HFFc6 (cell line): Measurements from ENCODE around the gene SF3A1. TPM values are rescaled to one million over a fixed set of nuclear protein-coding genes. Genes with fewer than 3 reads are reported as not detected.

Source experiments
- DNase-seq: peaks from one replicate; pipeline ENCODE4 v3.0.0-alpha.2; 2018
- H3K27ac Mint-ChIP-seq: 2 replicates; pipeline ENCODE4 v1.8.0; 2020; ENCODE audit warnings: mild to moderate bottlenecking, mixed read lengths
- H3K27me3 Mint-ChIP-seq: 2 replicates; pipeline ENCODE4 v1.8.0; 2021; ENCODE audit warnings: mild to moderate bottlenecking, moderate library complexity, mixed read lengths; ENCODE audit not compliant: insufficient read depth
- H3K36me3 Mint-ChIP-seq: 2 replicates; pipeline ENCODE4 v1.8.0; 2021; ENCODE audit warnings: low read depth, mixed read lengths
- H3K4me1 Mint-ChIP-seq: 2 replicates; pipeline ENCODE4 v1.8.0; 2020; ENCODE audit warnings: low read depth, mixed read lengths
- H3K4me3 Mint-ChIP-seq: 2 replicates; pipeline ENCODE4 v1.8.0; 2020; ENCODE audit warnings: mild to moderate bottlenecking, moderate library complexity, mixed read lengths
- H3K9me3 Mint-ChIP-seq: 2 replicates; pipeline ENCODE4 v1.8.0; 2020; ENCODE audit warnings: mild to moderate bottlenecking, mixed read lengths
- total RNA-seq, 6 experiments: library from RNA; stranded (reverse); fragmentation: NEBNext Ultra II Directional; extraction: Animal tissue kit (Norgen Biotek cat#: 25700); gene quantifications; 2 replicates in 1 of 6; 3 replicates in 5 of 6; pipeline ENCODE4 v1.2.3, GENCODE V29; 2021
- TF ChIP-seq, protein P1 (sequence below): fragments of 200-600 bp; sonication (generic); IDR thresholded peaks from 2 replicates; pipeline ENCODE4 v1.5.0; 2021; ENCODE audit warnings: antibody characterized with exemption, mild to moderate bottlenecking

Gene SF3A1
- total RNA-seq, 6 experiments from 2014 or later = 166 to 197 (median 181) TPM

DNA sequence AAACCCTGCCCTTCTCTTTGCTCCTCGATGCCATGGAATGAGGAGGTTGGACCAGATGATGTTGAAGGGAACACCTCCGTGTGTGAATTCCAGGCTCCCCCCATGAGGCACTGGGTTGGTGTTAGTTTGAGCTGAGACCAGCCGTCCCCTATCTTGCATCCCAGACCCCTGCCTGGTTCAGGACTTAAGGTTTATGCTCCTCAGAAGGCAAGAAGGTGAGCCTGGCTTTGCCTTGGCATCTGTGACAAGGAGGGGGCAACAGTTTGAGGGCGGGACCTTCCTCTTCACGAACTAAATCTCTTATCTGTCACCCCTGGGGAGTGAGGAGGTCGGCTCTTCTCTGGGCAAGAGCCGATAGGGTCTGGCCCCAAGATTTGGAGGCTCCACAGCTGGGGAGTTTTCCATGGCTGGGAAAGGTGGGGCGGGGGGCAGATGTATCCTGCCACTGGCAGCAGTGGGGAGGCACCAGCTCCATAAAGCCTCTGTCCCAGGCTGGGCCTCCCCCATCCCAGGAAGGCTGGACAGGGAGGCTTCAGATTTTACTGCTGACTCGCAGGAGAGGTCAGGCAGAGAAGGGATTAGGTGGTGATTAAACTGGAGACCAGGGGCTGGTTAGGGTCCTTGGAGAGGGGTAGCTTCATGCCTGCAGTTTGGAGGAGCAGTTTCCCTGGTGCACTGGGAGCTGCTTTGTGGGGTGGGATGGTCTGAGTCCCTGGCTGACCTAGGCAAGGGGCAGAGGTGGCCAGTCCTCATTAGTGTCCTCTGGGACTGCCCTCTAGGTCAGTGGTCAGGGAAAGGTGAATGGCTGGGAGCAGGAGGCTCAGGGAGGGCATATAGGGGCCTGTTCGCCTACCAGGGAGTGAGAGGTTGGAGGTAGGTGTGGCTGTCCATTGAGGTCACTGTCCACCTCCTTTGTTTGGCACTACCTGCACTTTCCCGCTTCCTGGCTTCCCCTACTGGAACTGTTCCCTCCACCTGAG is 41.3 kb upstream of the SF3A1 start:
- H3K4me3 Mint-ChIP-seq = peak overlapping the region; percentile 92
- peak overlapping the region; percentile 36 for H3K27ac Mint-ChIP-seq
- H3K9me3 Mint-ChIP-seq = no peaks in the 10 kb centered on the region
- TF ChIP-seq, protein P1, sequence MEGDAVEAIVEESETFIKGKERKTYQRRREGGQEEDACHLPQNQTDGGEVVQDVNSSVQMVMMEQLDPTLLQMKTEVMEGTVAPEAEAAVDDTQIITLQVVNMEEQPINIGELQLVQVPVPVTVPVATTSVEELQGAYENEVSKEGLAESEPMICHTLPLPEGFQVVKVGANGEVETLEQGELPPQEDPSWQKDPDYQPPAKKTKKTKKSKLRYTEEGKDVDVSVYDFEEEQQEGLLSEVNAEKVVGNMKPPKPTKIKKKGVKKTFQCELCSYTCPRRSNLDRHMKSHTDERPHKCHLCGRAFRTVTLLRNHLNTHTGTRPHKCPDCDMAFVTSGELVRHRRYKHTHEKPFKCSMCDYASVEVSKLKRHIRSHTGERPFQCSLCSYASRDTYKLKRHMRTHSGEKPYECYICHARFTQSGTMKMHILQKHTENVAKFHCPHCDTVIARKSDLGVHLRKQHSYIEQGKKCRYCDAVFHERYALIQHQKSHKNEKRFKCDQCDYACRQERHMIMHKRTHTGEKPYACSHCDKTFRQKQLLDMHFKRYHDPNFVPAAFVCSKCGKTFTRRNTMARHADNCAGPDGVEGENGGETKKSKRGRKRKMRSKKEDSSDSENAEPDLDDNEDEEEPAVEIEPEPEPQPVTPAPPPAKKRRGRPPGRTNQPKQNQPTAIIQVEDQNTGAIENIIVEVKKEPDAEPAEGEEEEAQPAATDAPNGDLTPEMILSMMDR = no peak
- no peaks in the 10 kb centered on the region; the same call in 1 of the 2 replicates for H3K36me3 Mint-ChIP-seq
- H3K27me3 Mint-ChIP-seq = peaks cover 2% of the 10 kb centered on the region
- peaks cover 37% of the 10 kb centered on the region for H3K4me1 Mint-ChIP-seq
- no peak for DNase-seq

DNA sequence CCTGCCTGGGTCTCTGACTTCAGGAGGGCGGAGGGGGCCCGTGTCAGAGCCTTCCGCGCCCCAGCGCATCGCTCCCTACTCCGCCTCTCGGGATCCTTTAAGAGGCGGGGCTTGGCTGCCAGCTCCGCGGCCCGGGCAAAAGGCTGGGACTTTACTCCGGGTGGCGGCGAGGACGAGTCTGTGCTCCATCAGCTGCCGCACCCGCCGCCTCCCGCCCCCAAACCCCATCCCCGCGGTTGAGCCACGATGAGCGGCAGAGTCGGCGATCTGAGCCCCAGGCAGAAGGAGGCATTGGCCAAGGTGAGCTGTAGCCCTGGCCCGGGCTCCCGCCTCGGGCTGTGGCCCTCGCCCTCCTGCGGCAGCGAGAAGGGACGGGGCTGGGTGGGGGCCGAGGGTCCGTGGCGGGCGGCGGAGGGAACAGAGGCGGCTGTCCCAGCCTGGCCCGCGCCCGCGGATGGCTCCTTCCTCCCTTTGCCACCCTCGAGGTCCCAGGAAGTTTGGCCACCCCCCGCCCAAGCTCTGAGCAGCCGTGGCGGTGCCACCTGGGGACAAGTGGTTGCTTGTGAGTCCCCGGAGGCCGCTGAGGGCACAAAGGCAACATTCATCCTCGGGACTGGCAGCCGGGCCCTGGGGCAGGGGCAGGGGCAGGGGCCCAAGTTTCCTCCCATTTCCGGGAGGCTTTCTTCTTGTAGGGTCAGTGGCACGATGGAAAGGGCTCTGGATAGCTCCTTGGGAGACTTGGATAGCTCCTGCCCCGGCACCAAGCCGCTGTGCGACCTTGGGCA is 40.4 kb upstream of the SF3A1 start, which contains the start of gene SEC14L2:
TSS of gene SEC14L2 (plus strand) at position 148 of the 785 bp plus-strand sequence. CDS start at position 247, 99 bp downstream.
- Mint-ChIP-seq H3K4me3 (peak within 1 kb of the TSS; percentile 92), H3K36me3 (no peaks in the 10 kb centered on the region; the same call in 1 of the 2 replicates), H3K27ac (peak within 1 kb of the TSS; percentile 68), H3K4me1 (peaks cover 43% of the 10 kb centered on the region), H3K27me3 (peaks cover 2% of the 10 kb centered on the region; the same call in 1 of the 2 replicates), H3K9me3 (no peaks in the 10 kb centered on the region)
- TF ChIP-seq, protein P1 = no peak
- DNase-seq = peak; percentile 37

DNA sequence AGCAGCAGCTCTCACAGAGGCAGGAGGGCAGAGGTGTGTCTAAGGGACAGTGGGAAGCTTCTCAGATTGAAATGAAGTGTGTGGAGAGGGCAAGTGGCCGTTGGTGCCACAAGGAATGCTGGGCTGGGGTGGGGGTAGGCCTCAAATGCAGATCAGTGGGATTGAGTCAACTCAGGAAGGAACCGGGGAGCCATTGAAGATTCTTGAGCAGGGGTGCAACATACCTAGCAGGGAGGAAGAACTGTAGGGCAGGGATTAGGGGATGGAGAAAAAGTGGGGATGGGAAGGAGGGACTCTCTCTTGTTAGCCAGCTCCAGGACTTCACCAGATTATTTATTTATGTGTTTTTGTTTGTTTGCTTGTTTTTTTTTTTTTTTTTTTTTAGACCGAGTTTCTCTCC is 37.2 kb upstream of the SF3A1 start:
- TF ChIP-seq, protein P1 = no peak
- peaks cover 43% of the 10 kb centered on the region for H3K4me1 Mint-ChIP-seq
- DNase-seq = no peak
- H3K4me3 Mint-ChIP-seq = no peak overlapping the region
- no peaks in the 10 kb centered on the region for H3K9me3 Mint-ChIP-seq
- H3K27ac Mint-ChIP-seq = no peak overlapping the region
- H3K36me3 Mint-ChIP-seq = no peaks in the 10 kb centered on the region
- H3K27me3 Mint-ChIP-seq = peaks cover 2% of the 10 kb centered on the region; the same call in 1 of the 2 replicates

DNA sequence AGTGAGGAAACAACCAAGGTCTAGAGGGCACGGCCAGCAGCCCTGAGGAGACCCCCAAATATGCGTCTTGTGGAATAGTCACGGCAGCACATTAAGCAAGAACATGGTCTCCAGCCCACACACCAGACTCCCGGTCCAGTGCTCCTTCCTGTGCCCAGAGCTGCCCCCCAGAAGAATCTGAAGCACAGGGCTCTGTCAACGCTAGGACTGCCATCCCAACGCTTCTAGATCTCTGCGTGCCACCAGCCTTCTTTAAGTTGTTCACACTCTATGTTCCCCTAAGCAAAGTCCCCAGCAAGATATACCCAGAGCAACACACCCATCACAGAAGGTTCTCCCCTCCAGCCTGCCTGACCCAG is 36.6 kb upstream of the SF3A1 start:
- H3K4me1 Mint-ChIP-seq = peaks cover 37% of the 10 kb centered on the region
- no peaks in the 10 kb centered on the region for H3K36me3 Mint-ChIP-seq
- H3K27ac Mint-ChIP-seq = no peak overlapping the region
- no peaks in the 10 kb centered on the region for H3K9me3 Mint-ChIP-seq
- no peak overlapping the region for H3K4me3 Mint-ChIP-seq
- peaks cover 2% of the 10 kb centered on the region; the same call in 1 of the 2 replicates for H3K27me3 Mint-ChIP-seq
- TF ChIP-seq, protein P1 = no peak
- DNase-seq = no peak

DNA sequence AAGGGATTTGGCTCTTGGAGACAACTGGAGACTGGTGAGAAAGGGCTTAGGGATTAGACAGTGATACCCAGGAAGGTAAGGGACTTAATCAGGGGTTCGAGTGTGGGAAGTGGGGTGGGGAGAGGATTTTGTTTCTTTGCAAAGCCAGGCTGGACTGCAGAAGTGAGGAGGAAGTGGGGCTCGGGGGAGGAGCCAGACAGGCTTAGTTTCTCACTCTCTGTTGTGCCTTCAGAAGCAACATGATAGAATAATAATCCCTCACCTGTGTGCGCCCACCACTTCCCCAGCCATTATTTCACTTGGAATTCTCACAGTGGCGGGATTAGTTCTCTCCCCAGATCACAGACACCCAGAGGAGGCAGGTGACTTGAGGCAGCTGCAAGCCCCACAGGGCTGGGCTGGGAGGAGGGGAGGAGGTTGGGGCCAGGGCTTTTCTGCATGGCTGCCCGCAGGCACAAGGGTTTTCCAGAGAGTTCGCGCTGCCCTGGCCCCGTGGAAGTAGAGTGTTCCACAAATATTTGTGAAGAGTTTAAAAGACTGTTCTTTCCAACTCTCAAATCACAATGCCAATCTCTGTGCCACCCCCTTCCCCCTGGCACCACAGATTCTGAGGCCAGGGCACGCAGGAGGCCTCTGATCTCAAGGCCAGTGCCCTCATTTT is 36.1 kb upstream of the SF3A1 start:
- TF ChIP-seq, protein P1 = no peak
- Mint-ChIP-seq H3K4me1 (peaks cover 32% of the 10 kb centered on the region), H3K27ac (peak overlapping the region; percentile 18; the same call in 1 of the 2 replicates), H3K9me3 (no peaks in the 10 kb centered on the region), H3K4me3 (no peak overlapping the region), H3K27me3 (peaks cover 2% of the 10 kb centered on the region; the same call in 1 of the 2 replicates), H3K36me3 (no peaks in the 10 kb centered on the region)
- no peak for DNase-seq
